HepG2 (cell line): ENCODE data around the gene ZSCAN26.

ENCODE experiments used
- BRCA1 ChIP-seq: sonication (generic); formaldehyde crosslinking; IDR thresholded peaks from 2 replicates; pipeline ENCODE4 v1.4.0; 2020; ENCODE audit warnings: missing genetic modification reagents
- ETV5 ChIP-seq: IDR thresholded peaks from 2 replicates; pipeline ENCODE4 v1.6.1; 2018; ENCODE audit warnings: missing biosample characterization, missing genetic modification reagents, inconsistent platforms, borderline replicate concordance
- EZH2 ChIP-seq: conservative IDR thresholded peaks from 2 replicates; pipeline ENCODE4 v1.6.1; 2012; ENCODE audit warnings: mild to moderate bottlenecking, low read depth, low read length, moderate library complexity
- RFX1 ChIP-seq: fragments of 450-650 bp; IDR thresholded peaks from 2 replicates; pipeline ENCODE4 v1.6.1; 2017
- U2AF2 ChIP-seq: fragments of 200-400 bp; formaldehyde crosslinking; IDR thresholded peaks from 2 replicates; pipeline ENCODE4 v1.6.1; 2017; ENCODE audit warnings: low read depth, mild to moderate bottlenecking, low read length
- WIZ ChIP-seq: sonication (generic); formaldehyde crosslinking; IDR thresholded peaks from 2 replicates; pipeline ENCODE4 v1.5.1; 2020; ENCODE audit warnings: mild to moderate bottlenecking, missing genetic modification reagents
- ZNF510 ChIP-seq: sonication (generic); formaldehyde crosslinking; IDR thresholded peaks from 2 replicates; pipeline ENCODE4 v1.4.0; 2020; ENCODE audit warnings: low read depth, mild to moderate bottlenecking, missing genetic modification reagents
- ZSCAN31 ChIP-seq: sonication (generic); formaldehyde crosslinking; IDR thresholded peaks from 2 replicates; pipeline ENCODE4 v1.5.0; 2020; ENCODE audit warnings: low read depth, mild to moderate bottlenecking, missing genetic modification reagents
- TF ChIP-seq, protein P1 (sequence below): sonication (generic); formaldehyde crosslinking; IDR thresholded peaks from 2 replicates; pipeline ENCODE4 v1.5.0; 2020; ENCODE audit warnings: mild to moderate bottlenecking, missing genetic modification reagents, moderate library complexity
- TF ChIP-seq, protein P2 (sequence below): sonication (generic); formaldehyde crosslinking; IDR thresholded peaks from 2 replicates; pipeline ENCODE4 v1.4.0; 2020; ENCODE audit warnings: low read depth, mild to moderate bottlenecking, missing genetic modification reagents
- TF ChIP-seq, protein P3 (sequence below): sonication (generic); formaldehyde crosslinking; IDR thresholded peaks from 2 replicates; pipeline ENCODE4 v1.9.0; 2022; ENCODE audit warnings: low read depth, missing genetic modification reagents

DNA sequence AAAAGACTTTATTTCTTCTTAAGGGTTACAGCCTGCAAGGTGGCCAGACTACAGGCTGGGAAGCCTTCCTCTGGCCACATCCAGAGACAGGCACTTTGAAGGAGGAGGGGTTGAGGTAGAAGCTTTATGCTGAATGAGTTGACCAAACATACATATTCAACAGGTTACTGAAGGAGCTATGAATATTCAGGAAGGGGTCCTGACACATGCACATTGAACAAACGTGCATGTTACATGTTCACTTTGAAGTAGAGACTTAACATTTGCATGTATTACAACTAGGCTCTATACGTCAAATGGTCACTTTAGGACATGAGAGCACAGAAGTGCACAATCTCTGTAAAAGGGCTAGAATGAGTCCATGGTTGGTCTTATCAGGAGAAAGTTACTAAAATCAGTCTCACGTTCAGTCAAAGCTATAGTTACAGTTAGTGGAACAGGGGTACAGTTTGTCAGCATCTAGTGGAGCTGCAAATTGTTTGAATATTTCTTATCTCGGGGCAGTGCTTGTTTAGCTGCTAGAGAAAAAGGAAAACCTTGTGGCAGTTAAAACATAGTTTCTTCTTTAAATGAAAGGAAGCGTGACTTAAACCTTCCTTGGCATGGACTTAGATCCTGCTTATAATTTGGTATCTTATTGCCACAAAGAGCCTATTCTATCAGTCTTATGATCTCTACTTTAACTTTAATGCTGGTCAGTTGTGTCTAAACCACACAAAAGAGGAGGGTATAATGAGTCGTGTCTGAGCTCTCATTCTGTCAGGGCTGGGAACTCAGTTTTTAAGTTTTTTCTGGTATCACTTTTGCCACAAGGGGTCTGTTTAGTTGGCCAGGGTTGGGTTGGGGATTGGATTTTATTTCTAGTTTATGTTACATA lies 46.4 kb upstream of the ZSCAN26 start:
- no peak for TF ChIP-seq RFX1
- no peak for TF ChIP-seq BRCA1 (CRISPR knock-in tag)
- TF ChIP-seq, protein P1, sequence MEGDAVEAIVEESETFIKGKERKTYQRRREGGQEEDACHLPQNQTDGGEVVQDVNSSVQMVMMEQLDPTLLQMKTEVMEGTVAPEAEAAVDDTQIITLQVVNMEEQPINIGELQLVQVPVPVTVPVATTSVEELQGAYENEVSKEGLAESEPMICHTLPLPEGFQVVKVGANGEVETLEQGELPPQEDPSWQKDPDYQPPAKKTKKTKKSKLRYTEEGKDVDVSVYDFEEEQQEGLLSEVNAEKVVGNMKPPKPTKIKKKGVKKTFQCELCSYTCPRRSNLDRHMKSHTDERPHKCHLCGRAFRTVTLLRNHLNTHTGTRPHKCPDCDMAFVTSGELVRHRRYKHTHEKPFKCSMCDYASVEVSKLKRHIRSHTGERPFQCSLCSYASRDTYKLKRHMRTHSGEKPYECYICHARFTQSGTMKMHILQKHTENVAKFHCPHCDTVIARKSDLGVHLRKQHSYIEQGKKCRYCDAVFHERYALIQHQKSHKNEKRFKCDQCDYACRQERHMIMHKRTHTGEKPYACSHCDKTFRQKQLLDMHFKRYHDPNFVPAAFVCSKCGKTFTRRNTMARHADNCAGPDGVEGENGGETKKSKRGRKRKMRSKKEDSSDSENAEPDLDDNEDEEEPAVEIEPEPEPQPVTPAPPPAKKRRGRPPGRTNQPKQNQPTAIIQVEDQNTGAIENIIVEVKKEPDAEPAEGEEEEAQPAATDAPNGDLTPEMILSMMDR = no peak
- TF ChIP-seq U2AF2 = no peak
- TF ChIP-seq WIZ = no peak
- no peak for TF ChIP-seq EZH2
- no peak for TF ChIP-seq ZSCAN31 (CRISPR knock-in tag)
- TF ChIP-seq, protein P2, sequence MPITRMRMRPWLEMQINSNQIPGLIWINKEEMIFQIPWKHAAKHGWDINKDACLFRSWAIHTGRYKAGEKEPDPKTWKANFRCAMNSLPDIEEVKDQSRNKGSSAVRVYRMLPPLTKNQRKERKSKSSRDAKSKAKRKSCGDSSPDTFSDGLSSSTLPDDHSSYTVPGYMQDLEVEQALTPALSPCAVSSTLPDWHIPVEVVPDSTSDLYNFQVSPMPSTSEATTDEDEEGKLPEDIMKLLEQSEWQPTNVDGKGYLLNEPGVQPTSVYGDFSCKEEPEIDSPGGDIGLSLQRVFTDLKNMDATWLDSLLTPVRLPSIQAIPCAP (CRISPR knock-in tag) = no peak
- TF ChIP-seq, protein P3, sequence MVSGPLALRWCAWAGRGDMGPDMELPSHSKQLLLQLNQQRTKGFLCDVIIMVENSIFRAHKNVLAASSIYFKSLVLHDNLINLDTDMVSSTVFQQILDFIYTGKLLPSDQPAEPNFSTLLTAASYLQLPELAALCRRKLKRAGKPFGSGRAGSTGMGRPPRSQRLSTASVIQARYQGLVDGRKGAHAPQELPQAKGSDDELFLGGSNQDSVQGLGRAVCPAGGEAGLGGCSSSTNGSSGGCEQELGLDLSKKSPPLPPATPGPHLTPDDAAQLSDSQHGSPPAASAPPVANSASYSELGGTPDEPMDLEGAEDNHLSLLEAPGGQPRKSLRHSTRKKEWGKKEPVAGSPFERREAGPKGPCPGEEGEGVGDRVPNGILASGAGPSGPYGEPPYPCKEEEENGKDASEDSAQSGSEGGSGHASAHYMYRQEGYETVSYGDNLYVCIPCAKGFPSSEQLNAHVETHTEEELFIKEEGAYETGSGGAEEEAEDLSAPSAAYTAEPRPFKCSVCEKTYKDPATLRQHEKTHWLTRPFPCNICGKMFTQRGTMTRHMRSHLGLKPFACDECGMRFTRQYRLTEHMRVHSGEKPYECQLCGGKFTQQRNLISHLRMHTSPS = no peak
- no peak for TF ChIP-seq ZNF510
- no peak for TF ChIP-seq ETV5 (CRISPR knock-in tag)
